Activated naive CD4-positive, alpha-beta T cell treated with anti-CD3 and anti-CD28 coated beads for 36 hours (primary cell): ENCODE measurements around the gene MON1A. TPM values are rescaled to one million over a fixed set of nuclear protein-coding genes. Genes with fewer than 3 reads are reported as not detected.

Experiments used
- CTCF ChIA-PET: fragments of 350-600 bp; sonication (Branson Sonifier 250); formaldehyde crosslinking; loops from one replicate; lab custom pipeline; 2021; ENCODE audit warnings: antibody characterized with exemption; lab: Charles Lee
- DNase-seq: peaks from one replicate; pipeline ENCODE4 v3.0.0-alpha.2; 2020
- H3K27ac Mint-ChIP-seq: one replicate; pipeline ENCODE4 v1.8.0; 2021; ENCODE audit warnings: mild to moderate bottlenecking, mixed read lengths
- H3K27me3 Mint-ChIP-seq: one replicate; pipeline ENCODE4 v1.8.0; 2021; ENCODE audit warnings: low read depth, mixed read lengths
- H3K36me3 Mint-ChIP-seq: one replicate; pipeline ENCODE4 v1.8.0; 2021; ENCODE audit warnings: low read depth, mixed read lengths
- H3K4me1 Mint-ChIP-seq: one replicate; pipeline ENCODE4 v1.8.0; 2021; ENCODE audit warnings: low read depth, mixed read lengths
- H3K4me3 Mint-ChIP-seq: one replicate; pipeline ENCODE4 v1.8.0; 2021; ENCODE audit warnings: mild to moderate bottlenecking, moderate library complexity, mixed read lengths
- H3K9me3 Mint-ChIP-seq: one replicate; pipeline ENCODE4 v1.8.0; 2021; ENCODE audit warnings: mixed read lengths
- intact Hi-C: fragments of 100-400 bp; cut with micrococcal nuclease; formaldehyde crosslinking; loops from one replicate; pipeline ENCODE4 v1.15.1; 2023
- total RNA-seq, 2 experiments: library from RNA; stranded (reverse); gene quantifications; one replicate each; pipeline ENCODE4 v1.2.3, GENCODE V29; 2021

The MON1A gene
- 1 to 10 TPM; 5.4 to 5.9 TPM for total RNA-seq

- Mint-ChIP-seq H3K27ac (peak within 1 kb of the TSS; percentile 70), H3K4me3 (peak within 1 kb of the TSS; percentile 81), H3K36me3 (no peaks in the 10 kb centered on the region), H3K9me3 (no peaks in the 10 kb centered on the region), H3K27me3 (no peaks in the 10 kb centered on the region), H3K4me1 (peaks cover 32% of the 10 kb centered on the region)
- intact Hi-C loops, result loop anchor here (1.0 to 2.0 kb wide), 3 partner anchors 11 to 159 kb away; partner anchors contain the start of genes RBM5, RBM6 and TRAIP
- DNase-seq, result peak; percentile 89
- CTCF ChIA-PET, result interaction anchor here (0.9 to 1.5 kb wide), 3 partner anchors 17 to 90 kb away, joined by 3 read pairs; partner anchors contain the start of gene TRAIP
These were observed at the start of gene MON1A for GRCh38 chr3:49929291-49930167. Gene MON1A, minus strand, starts transcription at chr3:49929811. Its CDS starts 16,465 bp downstream, at chr3:49913346.

- intact Hi-C loops, result no loop called here
- Mint-ChIP-seq H3K9me3 (no peaks in the 10 kb centered on the region), H3K4me1 (no peaks in the 10 kb centered on the region), H3K27me3 (no peaks in the 10 kb centered on the region), H3K27ac (no peak overlapping the region), H3K4me3 (no peak overlapping the region), H3K36me3 (peaks cover 17% of the 10 kb centered on the region)
- CTCF ChIA-PET, result no interaction called here
- no peak for DNase-seq
These were observed 47.3 kb upstream of the MON1A start for GRCh38 chr3:49976942-49977341.

GRCh38 chr3:49972656-49973055, 43.0 kb upstream of the MON1A start:
- no peak overlapping the region for H3K27ac Mint-ChIP-seq
- CTCF ChIA-PET, result no interaction called here
- no peaks in the 10 kb centered on the region for H3K9me3 Mint-ChIP-seq
- intact Hi-C loops, result no loop called here
- H3K27me3 Mint-ChIP-seq, result no peaks in the 10 kb centered on the region
- no peak for DNase-seq
- H3K4me3 Mint-ChIP-seq, result no peak overlapping the region
- peaks cover 4% of the 10 kb centered on the region for H3K4me1 Mint-ChIP-seq
- H3K36me3 Mint-ChIP-seq, result peaks cover 19% of the 10 kb centered on the region

GRCh38 chr3:49968346-49968745, 38.7 kb upstream of the MON1A start:
- Mint-ChIP-seq H3K27me3 (no peaks in the 10 kb centered on the region), H3K4me1 (peaks cover 5% of the 10 kb centered on the region), H3K9me3 (no peaks in the 10 kb centered on the region), H3K36me3 (peaks cover 19% of the 10 kb centered on the region), H3K27ac (no peak overlapping the region), H3K4me3 (no peak overlapping the region)
- DNase-seq, result no peak
- CTCF ChIA-PET, result no interaction called here
- intact Hi-C loops, result no loop called here

GRCh38 chr3:49967291-49967690, 37.7 kb upstream of the MON1A start:
- intact Hi-C loops, result no loop called here
- peaks cover 14% of the 10 kb centered on the region for H3K36me3 Mint-ChIP-seq
- CTCF ChIA-PET, result no interaction called here
- peaks cover 5% of the 10 kb centered on the region for H3K4me1 Mint-ChIP-seq
- H3K9me3 Mint-ChIP-seq, result no peaks in the 10 kb centered on the region
- no peak overlapping the region for H3K27ac Mint-ChIP-seq
- H3K4me3 Mint-ChIP-seq, result no peak overlapping the region
- DNase-seq, result no peak
- no peaks in the 10 kb centered on the region for H3K27me3 Mint-ChIP-seq

- Mint-ChIP-seq H3K4me3 (no peak overlapping the region), H3K36me3 (peaks cover 9% of the 10 kb centered on the region), H3K27me3 (no peaks in the 10 kb centered on the region), H3K27ac (no peak overlapping the region), H3K4me1 (peaks cover 5% of the 10 kb centered on the region), H3K9me3 (no peaks in the 10 kb centered on the region)
- CTCF ChIA-PET, result interaction anchor here (0.6 to 0.7 kb wide), 2 partner anchors 10 to 128 kb away, joined by 3 to 4 read pairs; no protein-coding TSS in a partner anchor
- intact Hi-C loops, result no loop called here
- DNase-seq, result no peak
These were observed 36.8 kb upstream of the MON1A start for GRCh38 chr3:49966233-49966942.

- H3K27me3 Mint-ChIP-seq, result no peaks in the 10 kb centered on the region
- H3K27ac Mint-ChIP-seq, result no peak overlapping the region
- no peak for DNase-seq
- no peaks in the 10 kb centered on the region for H3K36me3 Mint-ChIP-seq
- H3K4me3 Mint-ChIP-seq, result no peak overlapping the region
- no peaks in the 10 kb centered on the region for H3K9me3 Mint-ChIP-seq
- intact Hi-C loops, result no loop called here
- peaks cover 15% of the 10 kb centered on the region for H3K4me1 Mint-ChIP-seq
- CTCF ChIA-PET, result interaction anchor here (0.6 to 1.0 kb wide), 2 partner anchors 9 to 11 kb away, joined by 3 to 4 read pairs; no protein-coding TSS in a partner anchor
These were observed 26.0 kb upstream of the MON1A start for GRCh38 chr3:49955636-49956035.

- CTCF ChIA-PET, result no interaction called here
- Mint-ChIP-seq H3K27me3 (no peaks in the 10 kb centered on the region), H3K27ac (no peak overlapping the region), H3K36me3 (no peaks in the 10 kb centered on the region), H3K4me3 (no peak overlapping the region), H3K4me1 (peaks cover 21% of the 10 kb centered on the region), H3K9me3 (no peaks in the 10 kb centered on the region)
- intact Hi-C loops, result no loop called here
- DNase-seq, result no peak
These were observed 23.3 kb upstream of the MON1A start for GRCh38 chr3:49952924-49953323.

- Mint-ChIP-seq H3K27ac (no peak overlapping the region), H3K36me3 (peaks cover 21% of the 10 kb centered on the region), H3K4me1 (peaks cover 39% of the 10 kb centered on the region), H3K4me3 (peak overlapping the region; percentile 11), H3K9me3 (peaks cover 2% of the 10 kb centered on the region), H3K27me3 (no peaks in the 10 kb centered on the region)
- CTCF ChIA-PET, result no interaction called here
- no peak for DNase-seq
- intact Hi-C loops, result no loop called here
These were observed 13.0 kb upstream of the MON1A start for GRCh38 chr3:49942651-49943050.

GRCh38 chr3:49940667-49941249, 11.1 kb upstream of the MON1A start:
- peaks cover 17% of the 10 kb centered on the region for H3K36me3 Mint-ChIP-seq
- CTCF ChIA-PET, result interaction anchor here (0.6 kb wide), 1 partner anchor 77 kb away, joined by 4 read pairs; no protein-coding TSS in a partner anchor
- H3K27me3 Mint-ChIP-seq, result no peaks in the 10 kb centered on the region
- intact Hi-C loops, result loop anchor here (1.0 to 2.0 kb wide), 7 partner anchors 11 to 358 kb away; partner anchors contain the start of genes HYAL3, IFRD2, INKA1 and MON1A
- peak overlapping the region; percentile 98 for H3K4me3 Mint-ChIP-seq
- H3K4me1 Mint-ChIP-seq, result peaks cover 29% of the 10 kb centered on the region
- H3K9me3 Mint-ChIP-seq, result peaks cover 2% of the 10 kb centered on the region
- DNase-seq, result no peak
- H3K27ac Mint-ChIP-seq, result peak overlapping the region; percentile 93

- intact Hi-C loops, result loop anchor here (1.0 to 2.0 kb wide), 7 partner anchors 11 to 359 kb away; partner anchors contain the start of genes HYAL3, IFRD2, INKA1 and MON1A
- CTCF ChIA-PET, result interaction anchor here (0.6 to 1.3 kb wide), 3 partner anchors 78 to 477 kb away, joined by 3 to 4 read pairs (median 3); no protein-coding TSS in a partner anchor
- no peaks in the 10 kb centered on the region for H3K27me3 Mint-ChIP-seq
- peaks cover 14% of the 10 kb centered on the region for H3K36me3 Mint-ChIP-seq
- peak within 1 kb of the TSS; percentile 93 for H3K27ac Mint-ChIP-seq
- H3K4me3 Mint-ChIP-seq, result peak within 1 kb of the TSS; percentile 98
- peaks cover 2% of the 10 kb centered on the region for H3K9me3 Mint-ChIP-seq
- DNase-seq, result peak; percentile 98
- peaks cover 29% of the 10 kb centered on the region for H3K4me1 Mint-ChIP-seq
These were observed 10.5 kb upstream of the MON1A start, which contains the start of gene RBM6 for GRCh38 chr3:49939858-49940666. Gene RBM6, plus strand, starts transcription at chr3:49940150. Its CDS starts 22,492 bp downstream, at chr3:49962642.
